OCI-LY3 (cell line): ENCODE measurements around the gene THOC5.

ENCODE experiments used
- EZH2phosphoT487 ChIP-seq: fragments of 200-600 bp; shearing (Covaris generic); IDR thresholded peaks from 2 replicates; pipeline ENCODE4 v1.6.1; 2018; ENCODE audit warnings: antibody characterized with exemption, mixed run types, low read depth
- TF ChIP-seq, protein P1 (sequence below): fragments of 200-600, 300-600 bp; sonication (generic); IDR thresholded peaks from 2 replicates; pipeline ENCODE4 v1.5.1; 2014; ENCODE audit warnings: antibody characterized with exemption, low read length, low read depth

- TF ChIP-seq, protein P1, sequence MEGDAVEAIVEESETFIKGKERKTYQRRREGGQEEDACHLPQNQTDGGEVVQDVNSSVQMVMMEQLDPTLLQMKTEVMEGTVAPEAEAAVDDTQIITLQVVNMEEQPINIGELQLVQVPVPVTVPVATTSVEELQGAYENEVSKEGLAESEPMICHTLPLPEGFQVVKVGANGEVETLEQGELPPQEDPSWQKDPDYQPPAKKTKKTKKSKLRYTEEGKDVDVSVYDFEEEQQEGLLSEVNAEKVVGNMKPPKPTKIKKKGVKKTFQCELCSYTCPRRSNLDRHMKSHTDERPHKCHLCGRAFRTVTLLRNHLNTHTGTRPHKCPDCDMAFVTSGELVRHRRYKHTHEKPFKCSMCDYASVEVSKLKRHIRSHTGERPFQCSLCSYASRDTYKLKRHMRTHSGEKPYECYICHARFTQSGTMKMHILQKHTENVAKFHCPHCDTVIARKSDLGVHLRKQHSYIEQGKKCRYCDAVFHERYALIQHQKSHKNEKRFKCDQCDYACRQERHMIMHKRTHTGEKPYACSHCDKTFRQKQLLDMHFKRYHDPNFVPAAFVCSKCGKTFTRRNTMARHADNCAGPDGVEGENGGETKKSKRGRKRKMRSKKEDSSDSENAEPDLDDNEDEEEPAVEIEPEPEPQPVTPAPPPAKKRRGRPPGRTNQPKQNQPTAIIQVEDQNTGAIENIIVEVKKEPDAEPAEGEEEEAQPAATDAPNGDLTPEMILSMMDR: no peak
- TF ChIP-seq EZH2phosphoT487: no peak
Observed at GRCh38 chr22:29491012-29491411, 62.5 kb downstream of the THOC5 start.
